SK-N-SH (cell line): ENCODE data around the gene ATXN7. TPM values are rescaled to one million over a fixed set of nuclear protein-coding genes. Genes with fewer than 3 reads are reported as not detected.

Experiments
- CTCF ChIA-PET: fragments of 300-600, 350-600 bp; formaldehyde crosslinking; extraction: SDS; loops from one replicate; lab custom pipeline; 2021; lab: Yijun Ruan, JAX
- POLR2A ChIA-PET: fragments of 350-600 bp; sonication (Branson Sonifier 250); formaldehyde crosslinking; extraction: SDS; loops from one replicate; lab custom pipeline; 2020; ENCODE audit warnings: antibody characterized with exemption, inconsistent platforms; lab: Yijun Ruan, JAX
- DNase-seq: peaks from one replicate; pipeline ENCODE4 v3.0.0; 2012
- H2AFZ ChIP-seq: fragments of 200-600 bp; sonication (generic); 2 replicates; pipeline ENCODE4 v1.8.1; 2016; ENCODE audit warnings: antibody characterized with exemption, mild to moderate bottlenecking, low read depth
- H3F3A ChIP-seq: fragments of 200-600 bp; sonication (generic); replicated peaks from 2 replicates; pipeline ENCODE3; 2016; ENCODE audit warnings: antibody characterized with exemption, mild to moderate bottlenecking; ENCODE audit not compliant: insufficient read depth
- H3K27ac ChIP-seq, 2 experiments: fragments of 200-500 bp in 1 of 2; fragments of 200-600 bp in 1 of 2; sonication (Bioruptor generic) in 1 of 2; sonication (generic), shearing (Covaris generic) in 1 of 2; 2 replicates each; pipeline versions ENCODE4 v1.5.1 to v1.6.1; 2014 to 2016; ENCODE audit warnings: low read depth in 2 of 2, inconsistent platforms in 1 of 2, low read length in 1 of 2, mild to moderate bottlenecking in 1 of 2, mixed read lengths in 1 of 2
- H3K27me3 ChIP-seq: fragments of 200-600 bp; sonication (generic), shearing (Covaris generic); 2 replicates; pipeline ENCODE4 v1.6.1; 2016; ENCODE audit warnings: mixed run types; ENCODE audit not compliant: insufficient read depth
- H3K36me3 ChIP-seq, 2 experiments: fragments of 200-500 bp in 1 of 2; fragments of 200-600 bp in 1 of 2; sonication (Bioruptor generic) in 1 of 2; sonication (generic) in 1 of 2; replicated peaks in 1 of 2; 2 replicates each; pipeline versions ENCODE3 to v1.5.1; 2014 to 2016; ENCODE audit warnings: low read length in 1 of 2, mild to moderate bottlenecking in 1 of 2; ENCODE audit not compliant: insufficient read depth in 2 of 2, control insufficient read depth in 1 of 2
- H3K4me1 ChIP-seq, 2 experiments: fragments of 200-500 bp in 1 of 2; fragments of 200-600 bp in 1 of 2; sonication (Bioruptor generic) in 1 of 2; sonication (generic), shearing (Covaris generic) in 1 of 2; 2 replicates each; pipeline versions ENCODE4 v1.5.1 to v1.6.1; 2014 to 2016; ENCODE audit warnings: low read depth in 1 of 2, low read length in 1 of 2, mixed run types in 1 of 2; ENCODE audit not compliant: insufficient read depth in 2 of 2, control insufficient read depth in 1 of 2
- H3K4me2 ChIP-seq: fragments of 200-600 bp; sonication (generic), shearing (Covaris generic); 2 replicates; pipeline ENCODE4 v1.6.1; 2017; ENCODE audit warnings: mixed run types
- H3K4me3 ChIP-seq, 2 experiments: fragments of 200-500 bp in 1 of 2; fragments of 200-600 bp in 1 of 2; sonication (Bioruptor generic) in 1 of 2; sonication (generic), shearing (Covaris generic) in 1 of 2; 2 replicates each; pipeline versions ENCODE4 v1.5.1 to v1.8.1; 2014 to 2016; ENCODE audit warnings: low read depth in 2 of 2, inconsistent platforms in 1 of 2, low read length in 1 of 2, mild to moderate bottlenecking in 1 of 2, mixed read lengths in 1 of 2, moderate library complexity in 1 of 2
- H3K79me2 ChIP-seq: fragments of 200-600 bp; sonication (generic); 2 replicates; pipeline ENCODE4 v1.8.1; 2017; ENCODE audit warnings: mild to moderate bottlenecking; ENCODE audit not compliant: insufficient read depth
- H3K9ac ChIP-seq: fragments of 200-600 bp; sonication (generic); 2 replicates; pipeline ENCODE4 v1.6.1; 2017; ENCODE audit warnings: mixed run types
- H3K9me2 ChIP-seq: fragments of 200-600 bp; sonication (generic); 2 replicates; pipeline ENCODE4 v1.6.1; 2017; ENCODE audit warnings: mixed run types
- H3K9me3 ChIP-seq: fragments of 200-600 bp; sonication (generic); 2 replicates; pipeline ENCODE4 v1.6.1; 2017; ENCODE audit warnings: mixed run types, mild to moderate bottlenecking, moderate library complexity
- H4K20me1 ChIP-seq: fragments of 200-600 bp; sonication (generic); 2 replicates; pipeline ENCODE4 v1.6.1; 2017; ENCODE audit warnings: mild to moderate bottlenecking, mixed run types; ENCODE audit not compliant: insufficient read depth
- CTCF ChIP-seq: fragments of 200-600 bp; sonication (generic); IDR thresholded peaks from 2 replicates; pipeline ENCODE4 v1.6.1; 2017; ENCODE audit warnings: antibody characterized with exemption, mild to moderate bottlenecking, moderate library complexity
- EZH2phosphoT487 ChIP-seq: fragments of 200-600 bp; sonication (generic); IDR thresholded peaks from 2 replicates; pipeline ENCODE4 v1.6.1; 2017; ENCODE audit warnings: low read depth, mixed run types, mild to moderate bottlenecking, antibody characterized with exemption, moderate library complexity, borderline replicate concordance
- FOSL2 ChIP-seq: IDR thresholded peaks from 2 replicates; pipeline ENCODE4 v1.4.0; 2012; ENCODE audit warnings: low read depth, mild to moderate bottlenecking, moderate library complexity, borderline replicate concordance
- GABPA ChIP-seq: IDR thresholded peaks from 2 replicates; pipeline ENCODE4 v1.4.0; 2012; ENCODE audit warnings: low read depth, mild to moderate bottlenecking
- GATA2 ChIP-seq: sonication (generic); formaldehyde crosslinking; IDR thresholded peaks from 2 replicates; pipeline ENCODE4 v1.5.0; 2020; ENCODE audit warnings: mild to moderate bottlenecking, missing genetic modification reagents
- IRF3 ChIP-seq: fragments of 150-350 bp; IDR thresholded peaks from 2 replicates; pipeline ENCODE4 v1.6.1; 2016; ENCODE audit warnings: mild to moderate bottlenecking, low read depth, low read length
- MXI1 ChIP-seq: IDR thresholded peaks from 2 replicates; pipeline ENCODE4 v1.6.1; 2012; ENCODE audit warnings: mild to moderate bottlenecking, low read depth, low read length, improper control_type of control experiment
- NFIC ChIP-seq: IDR thresholded peaks from 2 replicates; pipeline ENCODE4 v1.4.0; 2012; ENCODE audit warnings: borderline replicate concordance
- PBX3 ChIP-seq: IDR thresholded peaks from 2 replicates; pipeline ENCODE4; 2012
- POLR2AphosphoS5 ChIP-seq: IDR thresholded peaks from 2 replicates; pipeline ENCODE4 v1.6.1; 2012; ENCODE audit warnings: low read depth, low read length
- RCOR1 ChIP-seq: fragments of 150-350 bp; IDR thresholded peaks from 2 replicates; pipeline ENCODE4 v1.6.1; 2017; ENCODE audit warnings: antibody characterized with exemption, low read length
- RFX5 ChIP-seq: IDR thresholded peaks from 2 replicates; pipeline ENCODE4 v1.6.1; 2012; ENCODE audit warnings: mild to moderate bottlenecking, improper control_type of control experiment, low read length
- SIN3A ChIP-seq: IDR thresholded peaks from 2 replicates; pipeline ENCODE4 v1.6.1; 2012; ENCODE audit warnings: low read depth, mild to moderate bottlenecking, low read length, moderate library complexity, borderline replicate concordance
- TCF12 ChIP-seq: IDR thresholded peaks from 2 replicates; pipeline ENCODE4 v1.4.0; 2012
- USF1 ChIP-seq: IDR thresholded peaks from 2 replicates; pipeline ENCODE4 v1.4.0; 2012; ENCODE audit warnings: low read depth, borderline replicate concordance
- ZBTB33 ChIP-seq: IDR thresholded peaks from 2 replicates; pipeline ENCODE4 v1.4.0; 2012; ENCODE audit warnings: low read depth, borderline replicate concordance
- WGBS: methylation state at CpG from one replicate; pipeline ENCODE4 v1.1.6; 2017; ENCODE audit warnings: low lambda C conversion rate; 5-methylcytosine and 5-hydroxymethylcytosine counted together
- polyA plus RNA-seq, 3 experiments: library from polyadenylated mRNA; depleted of rRNA; stranded (reverse); fragments of >200 nt; gene quantifications; 2 replicates each; pipeline ENCODE4 v1.2.3, GENCODE V29; 2012

The ATXN7 gene
- polyA plus RNA-seq, 1 of the 3 experiments (the other 2 are of a cell fraction) = 6.2 TPM

- Histone ChIP-seq H3K27me3 (no peaks in the 10 kb centered on the region), H3K4me1 (peaks cover 0 to 14% of the 10 kb centered on the region in 2 experiments; a peak in 2 of 4 replicates), H2AFZ (no peak overlapping the region), H3K9me2 (no peaks in the 10 kb centered on the region), H3F3A (no peaks in the 10 kb centered on the region), H3K27ac (no peak overlapping the region), H3K4me2 (no peak overlapping the region), H3K9me3 (no peaks in the 10 kb centered on the region), H4K20me1 (peaks cover 20% of the 10 kb centered on the region), H3K36me3 (peaks cover 43% of the 10 kb centered on the region in 2 experiments), H3K4me3 (no peak overlapping the region), H3K79me2 (peaks cover 45% of the 10 kb centered on the region; the same call in 1 of the 2 replicates), H3K9ac (no peak overlapping the region)
- ChIA-PET POLR2A (no interaction called here), CTCF (interaction anchor here (1.1 to 3.6 kb wide), 8 partner anchors 11 to 628 kb away, joined by 3 to 25 read pairs (median 6); no protein-coding TSS in a partner anchor)
- no peak for DNase-seq
- TF ChIP-seq GATA2 (CRISPR knock-in tag) (no peak), CTCF (no peak), POLR2AphosphoS5 (no peak), FOSL2 (no peak), SIN3A (no peak), PBX3 (no peak), USF1 (no peak), ZBTB33 (no peak), TCF12 (no peak), NFIC (no peak), RCOR1 (no peak), MXI1 (no peak), RFX5 (no peak), GABPA (no peak), IRF3 (no peak), EZH2phosphoT487 (no peak)
- WGBS = 94% methylated on average over 12 of the region's 12 CpGs
Observed at GRCh38 chr3:63979093-63979885, 115.6 kb downstream of the ATXN7 start.
